IPS-15b (cell line): Measurements from ENCODE around the gene GGT1.

ENCODE experiments used
- H3K27me3 ChIP-seq: one replicate; pipeline ENCODE4 v1.6.1; 2013; ENCODE audit warnings: low read length; ENCODE audit not compliant: control insufficient read depth, insufficient read depth
- H3K36me3 ChIP-seq: one replicate; pipeline ENCODE4 v1.6.1; 2013; ENCODE audit warnings: low read length; ENCODE audit not compliant: control insufficient read depth, insufficient read depth
- H3K4me1 ChIP-seq: one replicate; pipeline ENCODE4 v1.6.1; 2013; ENCODE audit warnings: mild to moderate bottlenecking, low read length; ENCODE audit not compliant: control insufficient read depth, insufficient read depth
- H3K4me3 ChIP-seq: one replicate; pipeline ENCODE4 v1.5.1; 2013; ENCODE audit warnings: low read depth, low read length
- H3K9ac ChIP-seq: one replicate; pipeline ENCODE4 v1.6.1; 2013; ENCODE audit warnings: low read depth, mild to moderate bottlenecking, low read length
- H3K9me3 ChIP-seq: one replicate; pipeline ENCODE4 v1.6.1; 2013; ENCODE audit warnings: mild to moderate bottlenecking, low read length; ENCODE audit not compliant: control insufficient read depth, insufficient read depth

Gene GGT1

DNA sequence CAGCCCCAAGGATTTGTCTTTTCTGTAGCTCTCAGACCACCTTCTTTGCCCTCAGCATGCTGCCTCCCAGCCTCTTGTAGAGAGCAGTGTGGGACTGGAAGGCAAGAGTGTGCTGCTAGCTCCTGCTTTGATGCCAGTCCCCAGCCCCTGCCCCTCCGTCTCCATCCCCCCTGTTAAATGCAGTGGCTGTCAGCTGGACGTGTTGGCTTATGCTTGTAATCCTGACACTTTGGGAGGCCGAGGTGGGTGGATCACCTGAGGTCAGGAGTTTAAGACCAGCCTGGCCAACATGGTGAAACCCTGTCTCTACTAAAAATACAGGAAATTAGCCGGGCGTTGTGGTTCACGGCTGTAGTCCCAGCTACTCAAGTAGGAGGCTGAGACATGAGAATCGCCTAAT is 31.7 kb upstream of the GGT1 start:
- H3K4me3 ChIP-seq, result no peak overlapping the region
- no peaks in the 10 kb centered on the region for H3K4me1 ChIP-seq
- no peak overlapping the region for H3K9ac ChIP-seq
- no peaks in the 10 kb centered on the region for H3K9me3 ChIP-seq
- H3K27me3 ChIP-seq, result no peaks in the 10 kb centered on the region
- peaks cover 34% of the 10 kb centered on the region for H3K36me3 ChIP-seq

DNA sequence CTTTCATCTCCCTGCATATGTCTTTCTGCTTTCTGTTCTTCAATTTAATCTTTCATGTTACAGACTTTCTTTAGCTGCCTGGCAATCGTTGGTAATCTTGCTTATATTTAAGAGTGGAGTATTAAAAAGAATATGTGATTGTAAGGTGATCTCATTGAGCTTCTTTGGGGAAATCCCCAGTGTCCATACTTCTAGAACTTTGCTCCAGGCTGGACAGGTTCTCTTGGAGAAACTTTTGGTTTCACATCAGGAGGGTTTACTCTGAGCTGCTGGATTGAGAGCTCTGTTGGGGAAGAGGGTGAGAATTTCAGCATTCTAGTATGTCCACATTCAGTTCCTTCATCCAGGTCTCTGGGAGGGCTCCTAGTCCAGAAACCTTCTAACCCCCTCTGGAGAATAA is 26.2 kb upstream of the GGT1 start:
- Histone ChIP-seq H3K4me1 (no peaks in the 10 kb centered on the region), H3K36me3 (peaks cover 8% of the 10 kb centered on the region), H3K9ac (no peak overlapping the region), H3K27me3 (no peaks in the 10 kb centered on the region), H3K9me3 (no peaks in the 10 kb centered on the region), H3K4me3 (no peak overlapping the region)

- Histone ChIP-seq H3K4me1 (no peaks in the 10 kb centered on the region), H3K9ac (no peak overlapping the region), H3K36me3 (peaks cover under 1% of the 10 kb centered on the region), H3K4me3 (no peak overlapping the region), H3K9me3 (no peaks in the 10 kb centered on the region), H3K27me3 (no peaks in the 10 kb centered on the region)
Measured at GRCh38 chr22:24578355-24579257, 24.4 kb upstream of the GGT1 start.

GRCh38 chr22:24579258-24579601 is 23.8 kb upstream of the GGT1 start:
- Histone ChIP-seq H3K4me1 (no peaks in the 10 kb centered on the region), H3K9ac (no peak overlapping the region), H3K36me3 (no peaks in the 10 kb centered on the region), H3K27me3 (no peaks in the 10 kb centered on the region), H3K9me3 (no peaks in the 10 kb centered on the region), H3K4me3 (no peak overlapping the region)

- no peaks in the 10 kb centered on the region for H3K4me1 ChIP-seq
- H3K4me3 ChIP-seq, result no peak overlapping the region
- H3K27me3 ChIP-seq, result no peaks in the 10 kb centered on the region
- H3K36me3 ChIP-seq, result no peaks in the 10 kb centered on the region
- H3K9ac ChIP-seq, result no peak overlapping the region
- no peaks in the 10 kb centered on the region for H3K9me3 ChIP-seq
Measured at GRCh38 chr22:24580276-24580675, 22.7 kb upstream of the GGT1 start.

DNA sequence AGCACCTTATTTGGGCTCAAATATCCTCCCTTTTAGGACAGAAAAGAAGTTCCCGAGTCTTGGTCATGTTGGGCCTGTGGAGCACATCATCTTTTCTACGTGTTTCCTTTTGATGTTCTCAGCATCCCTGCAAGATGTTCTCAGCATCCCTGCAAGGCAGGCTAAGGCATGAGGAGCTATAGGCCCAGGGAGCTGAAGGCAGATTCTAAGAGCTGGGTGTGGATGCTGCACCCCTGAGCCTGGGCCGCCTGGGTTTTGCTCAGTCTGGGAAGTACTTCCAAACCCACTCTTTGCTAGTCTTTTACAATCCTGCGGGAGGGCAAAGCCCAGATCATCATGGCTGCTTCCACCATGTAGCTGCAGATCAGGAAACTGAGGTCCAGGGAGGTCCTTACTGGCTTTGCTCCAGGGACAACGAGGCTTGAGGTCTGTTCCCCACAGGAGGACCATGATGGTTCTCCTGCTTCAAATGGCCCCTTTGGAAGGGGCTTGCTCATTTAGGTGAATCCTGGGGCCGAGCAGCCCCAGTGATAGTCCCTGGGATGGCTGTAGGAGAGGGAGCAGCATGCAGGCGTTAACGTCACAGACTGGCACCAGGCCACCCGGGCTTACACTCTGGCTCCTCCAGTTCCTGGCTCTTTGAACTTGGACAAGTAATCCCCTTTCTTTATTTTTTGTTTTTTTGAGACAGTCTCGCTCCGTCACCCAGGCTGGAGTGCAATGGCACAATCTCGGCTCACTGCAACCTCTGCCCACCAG is 20.8 kb upstream of the GGT1 start:
- H3K4me1 ChIP-seq, result no peaks in the 10 kb centered on the region
- no peak overlapping the region for H3K4me3 ChIP-seq
- no peaks in the 10 kb centered on the region for H3K27me3 ChIP-seq
- peaks cover 7% of the 10 kb centered on the region for H3K36me3 ChIP-seq
- H3K9me3 ChIP-seq, result no peaks in the 10 kb centered on the region
- no peak overlapping the region for H3K9ac ChIP-seq

DNA sequence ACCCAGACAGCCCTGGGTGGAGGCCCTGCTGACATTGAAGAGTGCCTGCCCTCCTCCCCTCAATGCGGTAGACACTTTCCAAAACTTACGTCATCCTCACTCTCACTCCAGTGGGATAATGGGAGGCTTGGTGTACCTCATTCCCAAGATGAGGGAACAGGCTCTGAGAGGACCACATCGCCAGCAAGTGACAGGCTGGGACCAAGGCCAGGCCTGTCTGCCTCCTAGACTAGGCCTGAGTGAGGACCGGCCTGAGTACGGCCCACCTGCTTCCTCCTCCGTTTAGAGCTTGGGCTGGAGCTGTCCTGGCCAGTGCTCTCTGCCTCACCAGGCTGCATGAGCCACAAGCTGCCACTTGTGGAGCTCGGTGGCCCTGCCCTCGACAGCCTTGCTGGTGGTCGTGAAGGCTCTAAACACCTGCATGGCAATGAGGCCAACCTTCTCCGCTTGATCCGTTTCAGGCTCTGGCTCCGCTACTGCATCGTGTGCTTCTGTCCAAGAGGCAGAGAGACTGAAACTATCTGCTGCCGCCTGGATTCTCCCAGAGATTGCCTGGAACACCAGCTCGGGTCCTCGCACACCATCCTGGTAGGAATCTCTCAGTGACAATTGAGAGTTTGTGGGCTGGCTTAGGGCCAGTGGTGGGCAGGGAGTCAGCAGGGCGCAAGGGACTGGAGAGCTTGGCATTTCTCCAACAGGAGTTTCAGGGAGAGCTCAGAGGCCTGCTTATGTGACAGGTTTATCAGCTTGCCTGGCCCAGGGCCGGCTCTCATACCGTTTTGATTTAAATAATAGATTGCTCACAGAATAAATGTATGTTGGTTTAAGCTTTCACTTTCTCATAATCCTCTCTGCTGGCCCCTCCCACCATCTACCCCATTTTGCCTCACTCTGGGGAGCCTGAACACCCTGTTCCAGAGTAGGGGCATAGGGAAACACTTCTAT is 19.5 kb upstream of the GGT1 start:
- no peaks in the 10 kb centered on the region for H3K4me1 ChIP-seq
- no peaks in the 10 kb centered on the region for H3K27me3 ChIP-seq
- H3K36me3 ChIP-seq, result peaks cover 10% of the 10 kb centered on the region
- no peak overlapping the region for H3K4me3 ChIP-seq
- H3K9ac ChIP-seq, result no peak overlapping the region
- no peaks in the 10 kb centered on the region for H3K9me3 ChIP-seq

DNA sequence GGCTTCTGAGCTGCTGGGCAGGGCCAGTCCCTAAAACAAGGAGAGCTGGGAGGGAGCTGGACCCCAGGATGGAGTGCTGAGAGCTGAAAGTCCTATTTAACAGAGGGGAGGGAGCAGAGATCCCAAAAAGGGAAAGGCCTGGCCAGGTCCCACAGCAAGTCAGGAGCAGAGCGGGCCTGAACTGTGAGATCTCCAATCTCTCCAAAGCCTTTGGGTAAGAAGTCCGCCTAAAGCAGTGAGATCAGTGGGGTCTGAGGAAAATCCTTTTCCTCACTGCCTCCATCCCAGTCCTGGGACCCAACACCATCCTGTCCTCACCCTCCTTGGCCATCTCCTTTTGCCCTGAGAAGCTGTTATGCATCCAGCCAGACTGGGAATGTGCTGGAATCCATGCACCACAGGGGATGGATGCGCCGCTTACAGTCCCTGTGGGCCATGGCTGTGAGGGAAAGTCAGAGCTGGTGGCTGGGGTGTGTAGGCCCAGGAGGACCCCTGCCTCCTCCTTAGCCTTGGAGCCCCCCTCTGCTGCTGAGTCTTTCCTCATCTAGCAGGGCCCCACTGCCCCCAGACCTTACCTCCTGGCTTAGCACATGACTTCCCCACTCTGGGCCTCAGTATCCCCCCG is 18.7 kb upstream of the GGT1 start:
- H3K9me3 ChIP-seq, result no peaks in the 10 kb centered on the region
- H3K27me3 ChIP-seq, result no peaks in the 10 kb centered on the region
- peaks cover 12% of the 10 kb centered on the region for H3K36me3 ChIP-seq
- no peak overlapping the region for H3K4me3 ChIP-seq
- no peaks in the 10 kb centered on the region for H3K4me1 ChIP-seq
- H3K9ac ChIP-seq, result no peak overlapping the region

GRCh38 chr22:24584871-24585411 is 18.1 kb upstream of the GGT1 start:
- H3K4me1 ChIP-seq, result no peaks in the 10 kb centered on the region
- peaks cover 12% of the 10 kb centered on the region for H3K36me3 ChIP-seq
- no peak overlapping the region for H3K9ac ChIP-seq
- no peaks in the 10 kb centered on the region for H3K27me3 ChIP-seq
- no peak overlapping the region for H3K4me3 ChIP-seq
- H3K9me3 ChIP-seq, result no peaks in the 10 kb centered on the region

DNA sequence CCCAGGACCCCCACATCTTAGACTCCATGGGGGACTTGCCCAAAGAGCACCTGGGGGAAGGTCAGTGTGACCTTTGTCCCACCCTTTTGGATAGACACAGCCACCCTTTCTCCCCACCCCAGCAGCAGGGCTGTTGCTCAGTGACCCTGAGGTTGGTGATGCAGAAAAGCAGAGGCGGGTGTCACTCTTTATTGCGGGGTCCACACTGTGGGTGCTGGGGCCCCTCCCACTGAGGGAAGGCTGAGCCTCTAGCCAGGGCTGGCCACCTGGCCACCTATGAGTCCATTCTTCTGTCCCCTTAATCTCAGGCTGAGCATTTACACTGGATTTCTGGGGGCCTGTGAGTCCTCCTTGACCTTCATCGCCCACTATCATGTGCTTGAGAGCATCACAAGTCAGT is 17.5 kb upstream of the GGT1 start:
- Histone ChIP-seq H3K4me1 (no peaks in the 10 kb centered on the region), H3K9ac (no peak overlapping the region), H3K27me3 (no peaks in the 10 kb centered on the region), H3K36me3 (peaks cover 12% of the 10 kb centered on the region), H3K9me3 (no peaks in the 10 kb centered on the region), H3K4me3 (no peak overlapping the region)
